Mesenteric fat pad (tissue), 1 donor: ENCODE data around the gene PDK4. TPM values are rescaled to one million over a fixed set of nuclear protein-coding genes. Genes with fewer than 3 reads are reported as not detected.
"Not testable (repeated sequence)": the region's sequence is repeated elsewhere in the genome, so short reads cannot be mapped to it uniquely, and the experiment has no call there.

Experiments
- DNase-seq: peaks from one replicate; pipeline ENCODE4 v3.0.0-alpha.2; 2020; ENCODE audit warnings: low spot score
- total RNA-seq: library from RNA; stranded (reverse); fragmentation: NEBNext Ultra II Directional; extraction: Animal tissue kit (Norgen Biotek cat#: 25700); gene quantifications from one replicate; pipeline ENCODE4 v1.2.1, GENCODE V29; 2021
- donor health status: DM: yes; HTN: yes; CAD: no.

The PDK4 gene
- total RNA-seq, 1 donor from 2014 or later = 482 TPM

DNA sequence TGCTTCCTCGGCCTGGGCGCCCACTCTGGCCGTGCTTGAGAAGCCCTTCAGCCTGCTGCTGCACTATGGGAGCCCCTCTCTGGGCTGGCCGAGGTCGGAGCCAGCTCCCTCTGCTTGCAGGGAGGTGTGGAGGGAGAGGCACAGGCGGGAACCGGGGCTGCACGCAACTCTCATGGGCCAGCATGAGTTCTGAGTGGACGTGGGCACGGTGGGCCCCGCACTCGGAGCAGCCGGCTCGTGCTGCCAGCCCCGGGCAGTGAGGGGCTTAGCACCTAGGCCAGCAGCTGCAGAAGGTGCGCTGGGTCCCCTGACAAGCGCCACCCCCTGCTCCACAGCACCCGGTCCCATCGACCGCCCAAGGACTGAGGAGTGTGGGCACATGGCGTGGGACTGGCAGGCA lies 9.0 kb upstream of the PDK4 start:
- DNase-seq = no peak

DNA sequence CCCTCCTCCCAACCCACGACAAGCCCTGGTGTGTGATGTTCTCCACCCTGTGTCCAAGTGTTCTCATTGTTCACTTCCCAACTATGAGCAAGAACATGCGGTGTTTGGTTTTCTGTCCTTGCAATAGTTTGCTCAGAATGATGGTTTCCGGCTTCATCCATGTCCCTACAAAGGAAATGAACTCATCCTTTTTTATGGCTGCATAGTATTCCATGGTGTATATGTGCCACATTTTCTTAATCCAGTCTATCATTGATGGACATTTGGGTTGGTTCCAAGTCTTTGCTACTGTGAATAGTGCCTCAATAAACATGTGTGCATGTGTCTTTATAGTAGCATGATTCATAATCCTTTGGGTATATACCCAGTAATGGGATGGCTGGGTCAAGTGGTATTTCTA lies 8.5 kb upstream of the PDK4 start:
- DNase-seq = not testable (repeated sequence)

DNA sequence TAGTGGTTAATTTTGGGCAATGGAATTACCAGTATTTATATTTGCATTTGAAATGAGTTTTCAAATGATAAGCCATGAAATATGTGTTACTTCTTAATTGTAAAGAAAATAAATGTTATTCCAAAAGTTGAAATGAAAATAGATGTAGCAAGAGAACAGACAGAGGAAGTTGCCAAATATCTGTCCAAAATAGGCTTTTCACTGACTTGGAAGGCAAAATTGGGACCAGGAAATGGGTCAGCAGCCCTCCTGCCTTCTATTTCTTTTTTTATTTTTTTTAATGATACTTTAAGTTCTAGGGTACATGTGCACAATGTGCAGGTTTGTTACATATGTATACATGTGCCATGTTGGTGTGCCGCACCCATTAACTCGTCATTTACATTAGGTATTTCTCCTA lies 8.1 kb upstream of the PDK4 start:
- not testable (repeated sequence) for DNase-seq

DNA sequence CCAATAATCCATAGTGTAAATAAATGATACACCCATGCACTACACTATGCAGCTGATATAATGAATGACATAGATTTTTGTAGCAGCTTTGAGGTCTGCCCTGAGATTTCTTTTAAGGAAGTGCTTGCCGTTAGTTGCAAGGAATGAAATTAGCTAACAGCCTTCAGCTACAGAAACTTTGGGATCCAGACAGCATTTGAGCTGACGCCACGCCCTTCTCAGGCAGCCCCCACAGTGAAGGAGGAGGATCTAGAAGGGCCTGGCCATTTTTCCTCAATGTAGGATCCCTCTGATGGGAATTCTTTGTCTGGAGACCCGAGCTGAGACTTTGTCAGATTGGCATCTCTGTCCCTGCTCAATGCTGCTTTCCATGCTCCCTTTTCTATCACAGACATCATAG lies 6.1 kb upstream of the PDK4 start:
- DNase-seq = no peak

DNA sequence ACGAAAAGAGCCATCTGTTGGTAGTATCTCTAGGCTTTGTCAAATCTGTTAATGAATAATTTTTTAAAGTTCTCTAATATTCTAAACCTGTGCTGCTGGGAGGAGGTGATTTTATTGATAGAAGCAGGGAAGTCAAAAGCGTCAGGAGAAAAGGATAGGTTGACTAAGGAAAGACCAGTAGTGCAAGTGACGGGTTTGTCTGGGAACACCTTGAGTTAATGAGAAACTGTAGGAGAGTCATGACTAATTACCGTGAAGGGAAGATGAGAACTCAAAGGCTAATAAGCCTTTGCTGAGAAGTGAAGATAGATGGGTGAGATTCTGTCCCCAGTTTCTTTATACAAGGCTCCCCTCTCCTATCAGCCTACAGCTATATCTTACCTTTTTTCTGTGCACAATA lies 5.0 kb upstream of the PDK4 start:
- no peak for DNase-seq

DNA sequence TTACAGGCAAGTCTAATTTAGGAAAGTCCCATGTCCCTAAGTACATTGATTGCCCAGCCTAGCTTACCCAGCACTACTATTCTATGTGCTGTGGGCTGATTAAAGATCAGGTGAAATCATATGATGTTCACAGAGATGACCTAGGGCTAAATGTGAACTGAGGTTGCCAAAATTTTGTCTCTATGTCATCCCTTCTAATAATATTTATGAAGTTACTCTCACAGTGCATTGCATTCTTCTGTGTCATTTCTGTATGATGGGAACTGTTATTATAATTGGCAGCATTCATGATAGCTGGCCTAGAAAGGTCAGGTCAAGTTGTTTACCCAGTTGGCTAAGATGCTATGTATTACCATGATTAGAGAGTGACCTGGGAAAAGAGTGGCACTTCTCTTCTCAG lies 2.8 kb upstream of the PDK4 start:
- no peak for DNase-seq

DNA sequence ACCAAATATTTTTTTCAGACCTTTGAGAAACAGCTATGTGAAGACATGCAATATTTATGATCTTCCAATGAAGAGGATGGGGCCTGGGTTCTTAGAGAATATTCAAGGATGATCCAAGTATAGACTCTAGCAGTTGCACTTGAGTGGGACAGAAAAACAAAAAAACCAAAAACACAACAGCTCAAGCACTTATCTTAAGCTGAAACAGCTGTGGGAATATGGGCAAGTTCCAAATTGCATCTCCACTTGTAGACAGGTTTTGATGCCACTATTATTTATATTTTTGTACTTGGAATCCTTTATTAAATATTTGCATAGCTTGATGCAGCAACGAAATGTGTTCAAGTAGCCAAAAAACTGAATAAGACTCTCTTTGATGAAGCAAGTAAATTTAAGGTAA lies 2.2 kb upstream of the PDK4 start:
- DNase-seq = no peak

DNA sequence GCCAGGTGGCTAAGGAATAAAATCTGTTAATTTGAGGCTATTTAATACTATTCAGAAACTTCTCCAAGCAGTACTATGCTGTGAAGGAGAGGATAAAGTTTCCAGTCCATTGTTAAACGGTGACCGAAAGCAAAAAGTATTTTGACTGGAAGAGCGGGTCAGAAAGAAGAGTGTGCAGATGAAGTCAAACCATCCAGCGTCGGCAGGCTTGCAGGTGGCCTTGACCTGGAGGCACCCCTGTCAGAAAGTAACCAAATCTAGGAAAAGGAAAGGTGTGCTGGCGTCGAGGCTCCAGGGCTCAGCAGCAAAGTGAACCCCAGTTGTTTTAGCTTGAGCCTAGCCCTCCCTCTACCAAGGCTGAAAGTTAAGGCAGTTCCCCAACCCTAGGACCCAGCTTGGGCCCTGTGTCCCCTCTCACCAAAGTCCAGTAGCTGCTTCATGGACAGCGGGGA lies 544 bp downstream of the PDK4 start:
- DNase-seq = no peak

DNA sequence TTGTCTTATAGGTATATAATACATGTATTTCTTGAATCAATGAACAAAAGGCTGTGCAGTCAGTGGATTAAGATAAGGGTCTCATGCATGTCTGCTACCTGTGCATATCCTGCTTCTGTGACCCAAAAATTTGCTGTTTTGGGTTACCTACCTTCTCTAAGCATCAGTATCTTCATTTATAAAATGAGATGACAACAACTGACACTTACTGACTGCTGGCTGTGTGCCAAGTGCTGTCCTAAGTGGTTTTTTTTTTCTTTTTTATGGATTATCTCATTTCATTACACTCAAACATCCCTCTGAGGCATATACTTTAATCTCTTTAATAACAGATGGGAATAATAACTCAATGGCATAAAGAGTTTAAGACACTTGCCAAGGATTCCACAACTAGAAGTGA lies 2.1 kb downstream of the PDK4 start:
- no peak for DNase-seq

DNA sequence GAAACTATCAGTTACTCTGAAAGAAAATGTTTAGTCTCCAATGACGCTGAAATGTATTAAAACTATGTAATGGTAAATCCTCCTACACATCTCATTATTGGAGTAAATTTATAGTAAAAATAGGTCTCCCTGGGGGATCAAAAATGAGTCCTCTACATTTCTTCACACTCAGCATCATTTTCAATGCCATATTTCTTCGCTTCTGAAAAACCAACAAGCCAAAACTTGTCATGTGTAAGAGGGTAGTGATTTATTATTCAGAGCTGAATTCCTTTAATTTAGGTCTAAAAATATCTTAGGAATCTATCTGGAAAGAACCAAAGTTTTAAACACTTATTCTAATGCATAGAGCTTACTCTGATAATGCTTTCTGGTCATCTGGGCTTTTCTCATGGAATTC lies 3.0 kb downstream of the PDK4 start:
- no peak for DNase-seq

DNA sequence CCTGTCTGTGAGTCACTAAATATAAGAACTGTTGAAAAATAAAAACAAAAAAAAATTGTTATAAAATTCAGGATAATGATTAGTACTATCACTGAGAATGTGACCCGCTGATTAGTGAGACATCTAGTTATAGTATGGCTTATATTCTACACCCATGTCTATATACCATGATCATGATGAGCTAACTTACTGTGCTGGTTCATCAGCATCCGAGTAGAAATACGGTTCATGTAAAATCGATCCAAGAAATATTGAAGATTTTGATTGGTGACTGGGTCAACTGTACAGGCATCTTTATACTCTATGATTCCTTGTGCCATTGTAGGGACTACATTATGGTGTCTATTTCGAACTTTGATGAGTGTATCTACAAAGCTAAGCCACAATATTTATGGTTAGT lies 3.7 kb downstream of the PDK4 start:
- no peak for DNase-seq

DNA sequence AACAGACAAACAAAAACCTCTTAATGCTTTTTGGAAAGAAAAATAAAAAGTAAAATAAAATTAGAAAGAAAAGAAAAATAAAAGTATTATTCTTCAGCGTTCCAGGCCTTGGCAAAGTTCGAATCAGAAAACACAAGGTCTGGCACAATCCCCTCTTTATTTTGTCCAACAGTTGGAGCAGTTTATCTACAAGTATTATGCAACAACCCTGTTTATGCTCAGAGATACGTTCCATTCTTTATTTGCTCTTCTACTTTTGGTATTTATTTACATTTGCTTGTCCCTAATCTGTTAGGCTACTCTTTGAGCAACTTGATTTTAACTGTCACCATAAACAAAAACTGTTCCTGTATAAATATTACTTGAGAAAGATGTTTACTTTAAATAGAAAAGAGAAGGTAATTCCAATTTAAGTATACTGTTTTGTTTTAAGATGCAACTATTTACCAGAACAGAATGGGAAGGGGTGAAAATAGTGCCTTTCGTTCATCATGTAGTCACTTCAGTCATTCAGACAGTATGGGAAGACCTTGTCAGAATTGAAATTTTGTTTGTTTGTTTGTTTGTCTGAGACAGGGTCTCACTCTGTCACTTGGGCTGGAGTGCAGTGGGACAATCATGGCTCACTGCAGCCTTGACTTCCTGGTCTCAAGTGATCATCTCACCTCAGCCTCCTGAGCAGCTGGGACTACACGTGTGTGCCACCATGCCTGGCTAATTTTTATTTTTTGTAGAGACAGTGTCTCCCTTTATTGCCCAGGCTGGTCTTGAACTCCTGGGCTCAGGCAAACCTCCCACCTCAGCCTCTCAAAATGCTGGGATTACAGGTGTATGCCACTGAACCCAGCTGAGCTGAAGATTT lies 5.7 kb downstream of the PDK4 start:
- DNase-seq = no peak

DNA sequence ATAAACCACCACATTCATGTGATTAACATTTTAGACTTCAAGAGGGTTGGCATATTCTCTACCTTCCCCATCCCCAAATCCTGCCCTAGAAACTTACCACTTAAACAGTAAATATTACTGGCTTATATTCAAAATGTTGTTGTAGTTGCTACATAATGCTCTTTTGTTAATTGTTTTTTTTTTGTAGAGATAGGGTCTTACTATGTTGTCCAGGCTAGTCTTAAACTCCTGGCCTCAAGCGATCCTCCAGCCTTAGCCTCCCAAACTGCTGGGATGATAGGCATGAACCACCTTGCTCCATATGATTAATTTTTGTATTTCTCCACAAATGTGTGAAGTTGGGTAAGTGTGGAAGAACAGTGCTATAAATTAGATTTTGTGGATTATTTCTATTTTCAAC lies 6.5 kb downstream of the PDK4 start:
- DNase-seq = no peak

DNA sequence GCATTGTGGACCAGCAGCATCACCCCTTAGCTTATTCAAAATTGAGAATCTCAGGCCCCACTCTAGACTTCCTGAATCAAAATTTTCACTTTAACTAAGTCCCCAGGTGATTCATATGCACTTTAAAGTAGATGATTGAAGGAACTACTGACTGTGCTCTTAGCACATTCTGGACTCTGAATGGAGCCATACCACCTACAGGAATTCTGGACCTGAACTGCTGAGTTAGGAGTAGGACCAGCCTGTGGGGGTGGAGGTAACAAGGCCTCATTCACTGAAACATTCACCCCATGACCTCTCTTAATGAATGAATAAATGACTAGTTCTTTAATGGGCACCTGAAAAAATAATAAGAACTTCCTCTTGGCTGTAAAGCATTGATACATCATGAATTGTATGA lies 7.3 kb downstream of the PDK4 start:
- DNase-seq = no peak

DNA sequence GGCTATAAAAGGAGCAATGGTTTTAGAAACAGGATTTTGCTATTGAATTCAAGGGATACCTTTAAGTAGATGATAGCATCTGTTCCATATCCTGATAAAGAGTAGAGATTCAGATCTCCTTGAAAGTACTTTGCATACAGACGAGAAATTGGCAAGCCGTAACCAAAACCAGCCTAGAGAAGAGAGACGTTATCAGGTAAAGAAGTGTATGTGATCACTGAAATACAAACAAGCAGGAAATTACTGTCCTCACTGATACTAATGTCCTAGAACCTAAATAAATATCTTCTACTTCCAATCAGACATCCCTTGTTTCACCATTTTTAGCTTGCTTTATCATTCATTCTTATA lies 9.4 kb downstream of the PDK4 start:
- DNase-seq = no peak

DNA sequence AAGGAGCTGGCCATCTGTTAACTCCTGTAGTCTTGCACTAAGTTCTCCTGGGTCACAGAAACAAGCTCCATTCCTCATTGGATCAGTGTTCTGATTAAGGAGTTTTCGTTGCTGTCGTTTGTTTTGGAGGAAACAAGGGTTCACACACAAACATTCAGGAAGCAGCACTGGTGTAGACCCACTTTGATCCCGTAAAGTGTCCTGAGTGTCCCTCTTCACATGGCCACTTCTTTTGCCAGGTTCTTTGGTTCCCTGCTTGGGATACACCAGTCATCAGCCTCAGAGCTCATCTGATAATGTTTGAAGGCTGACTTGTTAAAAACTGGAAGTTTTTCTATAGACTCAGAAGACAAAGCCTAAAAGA lies 10.9 kb downstream of the PDK4 start:
- DNase-seq = no peak

DNA sequence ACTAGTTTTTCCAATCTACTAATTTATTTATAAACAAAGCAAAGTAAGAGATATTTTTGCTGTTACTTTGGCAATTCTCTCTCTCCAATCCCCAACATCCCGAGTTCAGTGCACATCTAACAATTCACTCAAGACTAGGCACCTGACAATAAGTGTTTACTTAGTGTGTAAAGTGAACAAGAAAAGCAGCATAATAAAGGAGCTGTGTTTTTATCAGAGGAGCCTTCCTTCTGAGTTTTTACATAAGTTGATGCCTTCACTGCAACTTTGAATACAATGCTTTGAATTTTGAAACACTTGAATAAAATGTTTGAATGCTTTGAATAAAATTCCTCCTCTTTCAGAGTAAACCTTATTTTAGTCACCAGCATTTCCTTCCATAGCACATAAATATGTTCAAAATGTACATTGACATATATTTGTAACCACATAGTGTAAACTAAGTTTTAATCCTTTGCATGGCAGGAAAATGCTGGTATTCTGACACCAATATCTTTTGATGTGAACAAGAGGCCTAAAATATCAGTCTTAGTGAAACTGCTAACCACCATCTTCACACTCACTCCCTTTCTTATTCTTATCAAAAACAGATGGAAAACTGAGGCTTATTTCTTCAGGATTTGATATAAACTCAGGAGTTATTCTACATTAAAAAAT lies 11.4 kb downstream of the PDK4 start:
- no peak for DNase-seq

DNA sequence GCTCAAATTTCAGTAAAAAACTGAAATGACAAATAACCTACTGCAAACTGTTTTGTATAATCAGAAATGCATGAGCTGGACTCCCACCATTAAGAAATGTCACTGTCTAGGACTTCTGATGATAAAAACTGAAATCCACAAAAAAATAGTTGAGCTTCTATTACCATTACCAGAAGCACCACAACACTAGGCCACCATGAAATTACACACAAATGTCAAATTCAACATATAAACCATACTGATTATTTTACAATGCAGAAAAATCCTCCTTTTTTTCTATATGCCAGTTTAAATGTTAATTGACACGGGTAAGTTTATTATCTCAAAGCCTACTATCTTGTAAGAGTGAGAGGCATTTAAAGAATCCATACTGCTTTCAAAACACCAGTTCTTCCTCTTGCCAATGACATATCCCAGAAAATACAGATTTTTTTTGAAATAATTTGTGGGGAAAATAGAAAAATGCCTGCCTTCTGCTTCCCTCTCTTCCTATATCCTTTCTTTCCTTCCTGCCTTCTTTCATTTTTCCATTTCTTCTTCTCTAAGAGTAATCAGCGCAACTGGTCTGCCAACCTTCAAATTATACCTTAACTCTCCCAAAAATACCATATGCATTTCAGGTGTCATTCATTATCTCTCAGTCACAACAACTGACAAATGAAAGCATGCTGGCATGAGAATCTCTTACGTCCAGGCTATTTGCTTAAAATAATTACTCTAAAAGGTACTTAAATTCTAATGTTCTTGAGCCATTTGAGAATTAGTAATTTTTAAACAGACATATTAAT lies 12.3 kb downstream of the PDK4 start:
- DNase-seq = no peak

DNA sequence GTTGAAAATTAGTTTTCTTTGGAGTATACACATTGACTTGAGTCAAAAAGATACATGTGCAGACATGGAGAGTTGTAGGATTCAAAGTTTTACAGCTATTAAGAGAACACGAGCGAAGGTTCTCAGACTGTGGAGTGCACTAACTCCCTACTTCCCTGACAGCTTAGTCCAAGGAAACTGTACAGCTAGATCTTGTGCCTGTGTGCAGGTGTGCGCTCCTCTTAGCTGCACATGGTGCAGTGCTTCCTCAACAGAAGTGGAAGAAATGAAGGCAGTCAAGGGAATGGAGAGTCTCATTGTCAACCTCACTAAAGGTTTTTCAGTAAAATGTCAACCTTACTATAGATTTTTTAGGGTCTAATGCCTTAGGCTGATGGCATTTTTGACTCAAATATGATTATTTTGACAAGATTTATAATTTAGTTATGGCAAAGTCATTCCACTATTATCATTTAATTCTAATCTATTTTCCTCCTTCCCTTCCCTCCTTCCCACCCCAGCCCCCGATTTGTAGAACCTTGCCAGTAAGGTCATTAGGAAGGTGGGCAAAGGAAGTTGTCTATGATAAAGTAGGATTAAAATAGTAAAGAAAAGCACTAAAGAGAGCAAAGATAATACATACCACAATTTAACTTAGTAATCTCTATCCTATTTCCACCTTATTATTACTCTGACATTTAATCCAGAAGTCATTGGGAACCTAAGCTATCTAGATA lies 13.6 kb downstream of the PDK4 start:
- DNase-seq = no peak

DNA sequence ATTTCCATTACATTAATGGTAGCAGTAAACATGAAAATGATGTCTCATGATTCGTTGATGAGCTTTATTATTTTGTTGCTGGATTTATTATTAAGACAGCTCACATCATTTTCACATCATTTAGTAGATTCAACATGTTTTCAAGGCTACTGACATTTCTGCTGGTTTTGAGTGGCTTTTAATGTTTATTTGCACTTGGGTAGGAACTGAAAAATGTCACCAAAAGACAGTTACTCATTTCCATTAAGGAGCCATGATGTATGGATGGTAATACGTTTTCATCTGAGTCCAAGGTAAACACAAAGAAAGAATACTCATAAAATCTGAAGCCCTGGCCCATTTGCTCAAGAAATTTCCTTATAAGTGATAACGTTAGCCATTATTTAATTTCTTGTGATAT lies 14.8 kb downstream of the PDK4 start:
- no peak for DNase-seq

DNA sequence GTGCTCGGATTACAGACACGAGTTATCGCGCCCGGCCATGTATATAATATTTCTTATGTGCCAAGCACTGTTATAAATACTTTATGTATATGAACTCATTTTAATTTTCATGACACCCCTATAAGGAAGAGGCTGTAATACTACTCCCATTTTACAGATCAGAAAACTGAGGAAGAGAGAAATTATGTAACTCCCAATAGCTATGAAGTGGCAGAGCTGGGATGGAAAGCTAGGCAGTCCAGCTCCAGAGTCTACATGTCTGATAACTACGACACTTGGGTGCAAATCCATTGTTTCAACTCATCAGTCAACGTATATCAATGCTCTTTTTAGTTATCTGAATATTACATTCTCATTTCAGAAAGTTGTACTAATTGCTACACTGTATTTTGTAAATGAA lies 17.0 kb downstream of the PDK4 start:
- no peak for DNase-seq
